Kidney tubule cell (primary cell): ENCODE measurements around the gene SLC6A9.

Experiments
- DNase-seq: peaks from one replicate; pipeline ENCODE4 v3.0.0-alpha.2; 2018; ENCODE audit warnings: low spot score

Gene SLC6A9

DNA sequence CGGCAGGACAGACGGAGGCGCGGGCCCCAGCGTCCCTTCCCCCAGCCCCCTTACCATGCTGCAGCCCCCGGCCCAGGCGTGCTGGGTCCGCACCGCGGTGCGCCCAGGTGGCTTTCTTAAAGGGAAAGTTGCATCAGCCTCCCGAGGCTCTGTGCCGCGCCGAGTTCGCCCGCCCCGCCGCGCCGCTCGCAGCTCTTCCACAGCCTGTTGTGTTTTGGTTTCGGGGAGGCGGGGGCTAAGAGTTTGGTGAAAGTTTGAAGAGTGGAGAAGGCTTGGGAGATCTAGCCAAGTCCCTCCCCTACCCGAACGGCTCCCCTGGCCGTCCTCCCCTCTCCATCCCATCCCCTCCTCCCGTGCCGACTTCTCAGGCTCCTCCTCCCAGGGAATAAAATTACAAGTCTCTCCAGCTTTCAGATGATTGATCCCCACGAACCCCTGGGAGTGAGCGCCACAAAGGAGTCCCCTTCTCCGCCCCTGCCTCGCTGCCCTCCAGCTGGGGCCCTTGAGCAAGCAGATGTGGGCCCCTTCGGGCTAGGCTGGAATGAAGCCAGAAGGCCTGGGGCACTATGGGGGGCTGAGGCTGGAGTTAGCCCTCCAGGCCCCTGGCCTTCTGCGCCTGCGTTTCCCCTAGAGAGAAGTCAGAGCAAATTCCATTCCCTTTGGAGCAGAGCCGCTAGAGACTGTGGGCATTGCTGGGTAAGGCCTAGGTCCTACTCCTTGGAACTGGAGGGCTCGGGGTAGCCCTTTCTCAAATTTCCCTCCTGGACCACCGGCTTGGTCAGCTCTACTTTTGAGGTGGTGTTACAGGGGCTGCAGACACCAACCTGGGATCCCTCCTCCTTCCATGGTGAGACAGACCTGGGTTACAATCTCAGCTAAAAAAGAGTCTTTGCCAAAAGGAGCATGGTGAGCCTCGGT is at the start of gene SLC6A9:
TSS of gene SLC6A9 (minus strand) at position 211 of the 918 bp plus-strand sequence. CDS start 7,185 bp downstream, outside the sequence.
- DNase-seq: peak; percentile 24

DNA sequence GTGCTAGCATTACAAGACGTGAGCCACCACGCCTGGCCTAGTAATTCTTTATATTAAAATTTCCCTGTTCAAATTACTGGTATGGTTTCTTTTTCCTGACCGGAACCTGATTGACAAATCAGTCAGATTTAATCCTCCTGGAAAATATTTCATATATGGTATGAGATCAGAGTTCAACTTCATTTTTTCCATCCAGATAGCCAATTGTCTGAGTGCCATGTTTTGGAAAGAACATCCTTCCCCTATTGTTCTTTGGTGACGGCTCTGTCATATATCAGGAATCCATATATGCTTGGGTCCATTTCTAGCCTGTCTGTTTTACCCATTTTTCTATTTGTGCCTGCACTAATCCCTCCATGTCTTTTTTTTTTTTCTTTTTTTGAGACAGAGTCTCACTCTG is 48.3 kb upstream of the SLC6A9 start:
- no peak for DNase-seq

DNA sequence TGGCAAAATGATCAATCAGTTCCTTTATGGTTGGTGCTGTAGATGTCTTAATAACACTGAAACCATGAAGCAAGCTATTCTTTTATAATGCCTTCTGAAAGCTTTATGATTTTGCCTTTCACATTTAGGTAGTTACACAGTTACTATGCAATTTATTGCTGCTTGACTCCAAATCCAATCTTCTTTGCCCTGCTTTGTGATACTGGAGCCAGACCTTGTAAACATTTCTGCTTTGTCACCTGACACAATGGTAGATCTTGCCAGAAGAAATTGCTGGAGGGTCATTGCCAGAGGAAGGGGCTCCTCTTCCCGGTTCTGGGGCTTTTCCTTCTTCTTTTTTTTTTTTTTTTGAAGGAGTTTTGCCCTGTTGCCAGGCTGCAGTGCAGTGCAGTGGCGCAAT is 46.8 kb upstream of the SLC6A9 start:
- DNase-seq: no peak

DNA sequence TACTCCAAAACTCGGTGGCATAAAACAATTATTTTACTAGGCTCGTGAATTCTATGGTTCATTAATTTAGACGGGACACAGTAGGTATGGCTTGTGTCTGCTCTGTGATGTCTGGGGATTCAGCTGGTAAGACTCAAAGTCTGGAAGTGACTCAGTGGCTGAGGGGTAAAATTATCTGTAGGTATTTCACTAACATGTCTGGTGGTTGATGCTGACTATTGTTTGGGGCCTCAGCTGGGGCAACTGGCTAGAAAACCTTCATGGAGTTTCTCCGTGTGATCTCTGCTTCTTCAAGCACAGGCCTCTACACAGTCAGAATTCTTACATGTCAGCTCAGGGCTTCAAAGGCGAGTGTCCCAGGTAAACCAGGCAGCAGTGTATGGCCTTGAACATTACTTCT is 46.2 kb upstream of the SLC6A9 start:
- peak; percentile 26 for DNase-seq

DNA sequence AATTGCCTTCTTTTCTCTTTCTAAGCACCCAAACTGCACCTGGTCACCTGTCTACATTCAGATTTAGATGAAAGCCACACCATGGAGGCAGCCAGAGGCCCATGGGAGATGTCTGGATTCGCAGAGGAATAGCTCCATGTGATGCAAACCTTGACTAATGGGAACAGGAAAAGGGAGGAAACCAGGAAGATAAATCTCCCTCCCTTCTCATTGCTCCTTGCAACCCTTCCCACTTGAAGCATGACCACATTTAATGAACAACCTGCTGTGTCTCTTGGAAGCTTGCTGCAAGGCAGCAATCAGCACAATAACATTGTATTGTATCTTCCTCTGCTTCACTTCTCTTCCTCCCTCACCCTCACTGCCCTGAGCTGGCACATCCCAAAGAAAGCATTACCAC is 44.8 kb upstream of the SLC6A9 start:
- DNase-seq: peak; percentile 88

DNA sequence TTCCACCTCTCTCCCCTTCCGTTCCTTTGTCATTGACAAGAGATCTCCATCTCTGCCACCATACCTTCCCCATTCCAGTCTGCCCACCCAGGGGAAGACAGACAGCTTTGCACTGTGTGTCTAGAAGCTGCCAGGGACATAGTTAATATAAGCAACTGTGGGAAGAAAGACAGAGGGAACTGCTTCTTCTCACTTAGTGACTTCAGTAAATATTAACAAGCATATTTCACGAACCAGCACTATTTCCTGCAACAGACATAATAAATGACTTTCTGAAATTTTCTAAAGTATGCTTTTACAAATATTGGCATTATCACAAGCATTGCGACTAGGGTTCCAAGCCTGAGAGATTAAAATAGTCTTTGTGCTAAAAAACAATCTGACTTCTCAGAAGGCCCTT is 43.2 kb upstream of the SLC6A9 start:
- DNase-seq: no peak

DNA sequence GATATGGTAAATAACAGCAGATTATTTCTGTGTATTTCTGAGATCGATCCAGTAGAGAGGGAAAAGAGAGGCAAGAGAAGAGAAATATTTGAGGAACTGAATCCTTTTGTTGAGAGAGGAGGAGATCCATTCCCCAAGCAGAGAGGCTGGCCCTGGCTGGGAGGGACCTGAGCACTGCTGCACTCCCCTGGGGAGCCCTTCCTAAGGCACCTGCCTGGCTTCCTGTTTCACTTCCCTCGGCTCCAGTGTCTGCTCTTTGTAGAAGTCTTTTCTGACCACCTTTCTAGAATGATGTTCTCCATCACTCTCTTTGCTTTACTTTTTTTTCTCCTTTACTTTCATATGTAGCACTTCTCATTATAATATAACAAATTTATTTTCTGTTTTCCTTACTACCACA is 42.3 kb upstream of the SLC6A9 start:
- no peak for DNase-seq

DNA sequence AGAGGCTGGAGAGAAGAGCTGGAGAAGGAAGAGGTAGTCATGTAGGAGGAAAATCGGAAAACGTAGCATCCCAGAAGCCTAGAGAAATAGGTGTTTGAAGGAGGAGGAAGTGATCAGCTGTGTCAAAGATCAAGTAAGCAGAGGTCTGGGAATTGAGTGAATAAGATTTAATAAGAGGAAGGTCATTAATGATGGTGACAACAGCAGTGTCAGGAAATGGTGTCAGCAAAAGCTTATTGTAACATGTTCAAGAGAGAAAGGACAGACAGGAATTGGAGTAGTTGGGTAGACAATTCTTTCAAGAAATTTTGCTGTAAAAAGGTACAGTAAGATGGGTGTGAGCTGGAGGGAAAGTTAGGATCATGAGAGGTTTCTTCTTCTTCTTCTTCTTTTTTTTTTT is 41.6 kb upstream of the SLC6A9 start:
- no peak for DNase-seq

DNA sequence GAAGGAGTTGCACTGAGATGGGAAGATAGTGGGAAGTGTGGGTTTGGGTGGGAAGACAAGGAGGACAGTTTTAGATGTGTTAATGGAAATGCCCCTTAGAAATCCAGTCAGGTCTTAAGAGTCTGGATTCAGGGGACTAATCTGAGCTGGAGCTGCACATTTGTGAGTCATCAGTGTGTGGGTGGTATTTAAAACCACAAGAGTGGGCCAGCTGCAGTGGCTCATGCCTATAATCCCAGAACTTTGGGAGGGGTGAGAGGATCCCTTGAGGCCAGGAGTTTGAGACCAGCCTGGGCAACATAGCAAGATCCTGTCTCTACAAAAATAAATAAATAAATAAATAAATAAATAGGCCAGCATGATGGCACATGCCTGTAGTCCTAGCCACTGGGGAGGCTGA is 40.9 kb upstream of the SLC6A9 start:
- peak; percentile 78 for DNase-seq

DNA sequence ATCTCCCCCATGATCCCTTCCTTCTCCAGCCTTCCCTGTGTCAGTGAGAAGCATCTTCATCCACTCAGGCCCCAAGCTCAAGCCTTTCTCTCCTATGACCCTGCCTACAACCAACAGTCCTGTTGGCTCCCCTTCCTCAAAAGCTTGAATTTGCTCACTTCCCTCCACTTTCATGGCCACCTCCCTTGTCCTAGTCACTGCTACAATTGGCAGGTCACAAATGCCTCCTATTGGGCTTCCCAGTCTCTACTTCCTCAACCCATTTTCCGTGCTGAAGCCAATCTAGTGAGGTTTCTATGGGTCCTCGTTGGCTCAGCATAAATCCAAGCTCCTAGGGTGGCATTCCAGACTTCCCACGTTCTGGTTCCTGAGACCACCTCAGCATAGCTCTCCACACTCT is 40.2 kb upstream of the SLC6A9 start:
- no peak for DNase-seq

DNA sequence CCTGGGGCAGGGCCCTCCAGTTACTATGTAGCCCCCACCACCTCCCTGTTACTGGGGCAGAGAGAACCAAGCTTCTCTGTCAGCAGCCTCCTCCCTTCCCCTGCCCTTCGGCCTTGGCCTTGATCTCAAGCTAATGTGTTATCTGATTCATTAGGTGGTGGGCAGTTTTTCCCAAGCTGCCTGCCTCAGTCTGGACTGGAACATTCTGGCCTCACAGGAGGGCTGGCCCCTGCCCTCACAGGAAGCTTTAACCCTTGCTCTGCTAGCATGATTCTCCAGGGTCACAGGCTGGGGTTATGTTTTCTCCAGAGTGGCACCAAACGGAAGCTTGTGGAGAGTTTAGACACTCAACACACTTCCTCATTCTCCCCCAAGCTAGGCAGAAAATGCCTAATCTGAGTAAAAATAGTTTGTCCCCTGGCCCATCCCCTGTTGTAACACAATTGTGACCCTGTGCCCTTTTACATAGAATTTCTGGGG is 37.2 kb upstream of the SLC6A9 start:
- no peak for DNase-seq

DNA sequence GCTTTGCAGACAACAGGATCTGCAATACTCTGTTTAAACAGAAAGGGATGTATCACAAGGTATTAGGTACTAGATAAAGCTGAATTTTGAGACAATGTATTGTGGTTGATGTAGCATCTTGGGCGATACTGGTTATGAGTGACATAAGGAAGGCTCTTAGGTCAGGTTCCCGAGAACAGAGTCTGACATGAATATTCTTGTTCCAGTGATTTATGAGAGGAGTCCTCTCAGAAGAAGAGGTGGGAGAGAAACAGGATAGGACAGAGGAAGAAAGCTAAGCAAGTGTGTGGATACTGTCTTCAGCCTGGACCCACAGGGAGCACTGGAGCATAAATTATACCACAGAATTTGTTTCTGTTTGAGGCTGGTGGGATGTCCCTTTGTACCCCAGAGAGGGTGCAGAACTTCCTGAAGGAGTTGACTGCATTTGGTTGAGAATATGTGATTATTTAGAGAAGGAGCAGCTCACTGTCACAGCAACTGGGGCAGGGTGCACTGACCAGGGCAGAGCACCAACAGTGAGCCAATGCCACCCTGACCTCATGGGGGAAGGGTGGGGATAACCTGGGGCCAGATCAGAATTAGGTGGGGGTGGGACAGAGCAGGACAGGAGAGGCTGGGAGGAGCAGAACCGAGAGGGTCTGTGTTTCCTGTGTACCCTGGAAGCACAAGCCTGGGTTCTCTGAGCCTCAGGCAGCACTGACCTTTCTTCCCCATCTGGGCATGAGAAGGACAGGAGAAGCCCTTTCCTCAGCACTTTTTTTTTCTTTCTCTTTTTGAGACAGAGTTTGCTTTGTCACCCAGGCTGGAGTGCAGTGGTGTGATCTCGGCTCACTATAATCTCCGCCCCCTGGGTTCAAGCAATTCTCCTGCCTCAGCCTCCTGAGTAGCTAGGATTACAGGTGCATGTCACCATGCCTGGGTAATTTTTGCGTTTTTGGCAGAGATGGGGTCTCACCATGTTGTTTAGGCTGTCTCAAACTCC is 36.3 kb upstream of the SLC6A9 start:
- DNase-seq: no peak

DNA sequence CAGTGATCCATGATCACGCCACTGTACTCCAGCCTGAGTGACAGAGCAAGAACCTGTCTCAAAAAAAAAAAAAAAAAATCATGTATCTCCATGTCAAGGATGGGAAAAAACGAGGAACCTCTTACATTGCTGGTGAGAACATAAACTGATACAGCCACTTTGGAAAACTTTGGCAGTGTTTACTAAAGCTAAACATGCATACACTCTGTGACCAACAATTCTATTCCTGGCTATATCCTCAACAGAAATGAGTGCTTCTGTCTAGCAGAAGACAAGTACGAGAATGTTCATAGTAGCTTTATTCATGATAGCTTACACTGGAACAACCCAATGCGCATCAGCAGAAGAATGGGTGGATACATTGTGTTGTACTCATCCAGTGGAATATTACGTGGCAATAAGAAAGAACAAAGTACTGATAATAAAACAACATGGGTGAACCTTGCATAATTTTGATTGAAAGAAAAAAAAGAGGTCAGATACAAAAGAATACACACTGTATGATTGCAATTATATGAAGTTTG is 31.5 kb upstream of the SLC6A9 start:
- no peak for DNase-seq

DNA sequence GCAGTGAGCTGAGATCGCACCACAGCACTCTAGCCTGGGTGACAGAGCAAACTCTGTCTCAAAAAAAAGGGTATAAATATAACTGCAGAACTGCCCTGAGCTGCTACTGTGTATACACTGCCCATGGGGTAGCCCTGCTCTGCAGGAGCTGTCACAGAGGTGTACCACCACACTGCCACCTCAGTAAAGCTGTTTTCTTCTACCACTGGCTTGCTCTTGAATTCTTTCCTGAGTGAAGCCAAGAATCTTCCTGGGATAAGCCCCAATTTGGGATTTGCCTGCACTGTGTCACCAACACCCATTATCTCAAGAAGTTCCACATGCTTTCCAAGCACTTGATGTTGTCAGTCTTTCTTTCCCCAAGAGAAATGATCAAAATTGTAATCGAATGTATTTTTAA is 30.6 kb upstream of the SLC6A9 start:
- DNase-seq: no peak

DNA sequence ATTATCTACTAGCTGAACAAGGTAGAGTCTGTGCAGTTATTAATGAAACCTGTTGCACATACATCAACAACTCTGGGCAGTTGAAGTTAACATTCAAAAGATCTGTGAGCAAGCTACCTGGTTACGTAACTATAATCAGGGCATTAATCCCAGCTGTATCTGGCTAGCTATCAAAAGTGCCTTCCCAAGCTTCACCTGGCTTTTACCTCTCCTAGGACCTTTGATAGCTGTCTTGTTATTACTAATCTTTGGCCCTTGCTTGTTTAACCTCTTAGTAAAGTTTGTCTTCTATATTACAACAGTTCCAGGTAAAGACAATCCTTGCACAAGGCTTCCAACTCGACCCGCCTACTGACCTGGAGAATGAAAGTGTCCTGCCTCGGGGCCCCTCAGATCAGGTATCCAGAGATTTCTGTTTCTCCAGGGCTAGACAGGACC is 29.6 kb upstream of the SLC6A9 start:
- DNase-seq: no peak

DNA sequence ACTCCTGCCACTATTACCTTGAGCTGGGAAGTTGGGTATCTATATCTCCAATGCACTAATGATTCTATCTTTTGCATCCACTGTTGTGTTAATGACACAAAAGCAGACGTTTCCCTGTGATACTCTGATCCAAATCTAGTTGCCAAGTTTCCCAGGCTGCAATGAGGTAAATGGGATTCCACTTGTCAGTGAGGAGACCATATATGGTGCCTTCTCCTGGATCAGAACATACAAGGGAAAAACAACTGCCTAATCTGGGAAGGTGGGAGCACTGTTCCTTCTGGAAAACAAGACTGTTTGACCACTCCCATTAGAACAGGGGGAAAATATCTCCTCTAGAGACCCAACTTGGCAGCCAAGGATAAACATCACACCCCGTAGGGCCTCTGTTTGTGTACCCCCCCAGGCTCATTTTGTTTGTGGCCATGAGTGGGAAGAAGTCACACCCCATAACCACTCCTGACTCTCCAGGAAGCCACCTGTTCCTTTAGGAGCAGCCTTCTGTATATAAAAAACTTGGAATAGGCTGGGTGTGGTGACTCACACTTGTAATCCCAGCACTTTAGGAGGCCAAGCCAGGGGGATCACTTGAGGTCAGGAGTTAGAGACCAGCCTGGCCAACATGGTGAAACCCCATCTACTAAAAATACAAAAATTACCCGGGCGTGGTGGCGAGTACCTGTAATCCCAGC is 28.5 kb upstream of the SLC6A9 start:
- DNase-seq: no peak

DNA sequence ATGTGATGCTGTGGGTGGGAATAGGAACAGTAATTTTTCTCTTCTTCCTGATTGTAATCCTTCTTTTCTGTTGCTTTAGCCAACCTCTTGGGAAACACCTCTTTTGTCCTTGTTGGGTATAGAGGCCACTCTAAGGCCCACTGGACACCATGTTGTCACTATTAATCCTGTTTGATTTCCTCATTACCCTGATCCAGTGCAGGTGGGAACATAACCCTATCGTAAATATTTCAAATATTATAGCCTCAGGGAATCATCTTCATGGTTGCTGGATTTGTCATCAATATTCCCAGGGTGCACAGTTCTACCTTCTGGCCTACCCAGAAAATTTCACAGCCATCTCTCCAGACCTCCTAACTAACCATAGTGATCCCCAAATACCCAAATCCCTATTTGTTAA is 27.9 kb upstream of the SLC6A9 start:
- DNase-seq: no peak

DNA sequence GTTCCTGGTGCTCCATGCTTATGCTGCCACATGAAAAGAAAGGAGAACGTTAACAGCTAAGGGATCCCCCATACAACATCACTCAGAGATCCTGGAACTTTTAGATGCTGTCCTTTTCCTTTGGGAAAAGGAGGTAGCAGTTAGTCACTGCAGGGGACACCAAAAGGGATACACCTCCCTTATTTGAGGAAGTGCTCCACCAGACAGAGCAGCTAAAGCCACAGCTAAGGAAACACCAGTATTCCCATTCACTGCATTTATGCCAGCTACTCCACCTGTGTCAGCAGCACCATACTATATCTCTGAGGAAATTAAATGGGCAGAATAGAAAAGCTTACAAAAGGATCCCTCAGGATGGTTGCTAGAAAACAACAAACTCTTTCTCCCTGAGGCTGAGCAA is 26.0 kb upstream of the SLC6A9 start:
- DNase-seq: no peak

DNA sequence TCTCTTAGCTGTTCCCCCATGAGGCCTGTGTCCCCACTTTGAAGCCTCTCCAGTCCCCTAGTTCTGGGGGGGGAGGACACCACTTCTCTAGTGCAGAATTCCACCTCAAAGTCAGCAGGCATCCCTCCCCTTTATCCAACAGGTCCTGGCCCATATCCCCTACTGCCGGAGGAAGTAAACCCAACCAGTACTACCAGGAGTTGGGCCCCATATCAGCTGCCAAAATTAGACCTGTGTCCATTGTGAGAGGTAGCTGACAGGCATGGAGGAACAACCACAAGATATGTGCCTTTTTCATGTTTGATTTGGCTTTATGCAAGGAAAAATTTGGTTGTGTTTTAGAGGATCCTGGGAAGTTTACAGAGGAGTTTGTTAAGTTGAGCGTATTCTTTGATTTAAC is 22.1 kb upstream of the SLC6A9 start:
- no peak for DNase-seq

DNA sequence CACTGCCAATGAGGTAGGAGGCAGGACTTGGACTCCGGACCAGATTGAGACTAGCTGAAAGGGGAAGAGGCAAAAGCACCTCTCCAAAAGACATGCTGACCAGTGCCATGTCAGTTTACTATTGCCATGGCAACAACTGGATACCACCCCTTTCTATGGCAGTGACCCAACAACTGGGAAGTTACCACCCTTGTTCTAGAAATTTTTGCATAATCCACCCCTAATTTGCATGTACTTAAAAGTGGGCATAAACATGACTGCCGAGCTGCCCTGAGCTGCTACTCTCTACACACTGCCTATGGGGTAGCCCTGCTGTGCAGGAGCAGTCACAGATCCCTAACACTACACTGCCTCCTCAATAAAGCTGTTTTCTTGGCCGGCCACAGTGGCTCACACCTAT is 19.0 kb upstream of the SLC6A9 start:
- peak; percentile 29 for DNase-seq

DNA sequence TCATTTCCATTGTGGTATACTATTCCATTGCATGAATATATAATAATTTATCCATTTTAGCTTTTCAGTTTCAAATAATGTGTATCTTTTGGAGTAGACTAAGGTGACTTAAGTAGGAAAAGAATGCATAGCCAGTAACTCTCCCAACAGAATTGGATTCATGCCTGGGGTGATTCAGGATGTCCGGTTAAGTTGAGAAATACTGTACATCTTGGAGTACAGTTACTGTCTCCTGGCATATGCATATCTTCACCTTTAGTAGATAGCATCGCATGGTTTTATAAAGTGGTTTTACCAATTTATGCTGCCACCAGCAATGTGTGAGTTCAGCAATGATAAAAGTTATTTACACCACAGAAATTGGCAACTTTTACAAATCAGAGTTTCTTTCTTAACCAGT is 18.6 kb upstream of the SLC6A9 start:
- peak; percentile 70 for DNase-seq
